Right lobe of liver (tissue), 4 donors: Measurements from ENCODE around the gene ST6GAL2.

ENCODE experiments used
- CTCF ChIP-seq, 4 donors: fragments of 200-600 bp in 3 of 4; fragments of 450-650 bp in 1 of 4; IDR thresholded peaks; one replicate each; pipeline versions ENCODE4 v1.5.1 to v1.8.0; 2016 to 2022; ENCODE audit warnings: antibody characterized with exemption in 4 of 4, mild to moderate bottlenecking in 2 of 4
- POLR2A ChIP-seq: fragments of 450-650 bp; IDR thresholded peaks from one replicate; pipeline ENCODE4 v1.6.1; 2017; ENCODE audit warnings: antibody characterized with exemption, mild to moderate bottlenecking
- donor health status: DM: no; HTN: no; CAD: no.
- donor health status: DM: no; HTN: no; CAD: no.
- donor health status: DM: no; HTN: yes; CAD: no.

GRCh38 chr2:106831816-106832569, 54.0 kb downstream of the ST6GAL2 start:
- TF ChIP-seq CTCF (IDR thresholded peaks at IDR 0.05), result no peak
- TF ChIP-seq POLR2A, result no peak
